KBM-7 (cell line): ENCODE data around the gene NDFIP1.

Source experiments
- DNase-seq: peaks from one replicate; pipeline ENCODE4 v3.0.0-alpha.2; 2015
- in situ Hi-C: fragments of 300-500 bp; cut with MboI; formaldehyde crosslinking; loops from 2 replicates; pipeline ENCODE4 v1.14.3; 2020; ENCODE audit warnings: low sequenced_read_pairs, low pct_unique_long_range_greater_than_20kb, mixed read lengths

The NDFIP1 gene

DNA sequence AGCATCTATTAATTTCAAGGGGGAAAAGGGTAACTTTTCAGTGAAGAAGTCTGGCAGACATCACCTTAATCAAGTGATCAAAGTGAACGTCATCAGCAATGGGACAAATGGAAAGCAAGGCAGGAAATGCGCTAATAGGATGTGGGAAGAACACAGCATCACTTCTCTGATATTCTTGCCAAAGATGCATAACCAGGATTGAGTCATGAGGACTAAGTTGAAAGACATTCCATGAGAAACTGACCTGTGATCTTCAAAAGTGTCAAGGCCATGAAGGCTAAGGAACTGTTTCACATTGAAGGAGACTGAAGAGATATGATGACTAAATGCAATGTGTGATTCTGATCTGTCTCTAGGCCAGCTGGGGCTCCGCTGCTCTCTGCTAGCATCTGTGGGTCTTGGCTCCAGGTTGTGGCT is 92.9 kb downstream of the NDFIP1 start:
- DNase-seq: no peak
- in situ Hi-C loops: no loop called here

DNA sequence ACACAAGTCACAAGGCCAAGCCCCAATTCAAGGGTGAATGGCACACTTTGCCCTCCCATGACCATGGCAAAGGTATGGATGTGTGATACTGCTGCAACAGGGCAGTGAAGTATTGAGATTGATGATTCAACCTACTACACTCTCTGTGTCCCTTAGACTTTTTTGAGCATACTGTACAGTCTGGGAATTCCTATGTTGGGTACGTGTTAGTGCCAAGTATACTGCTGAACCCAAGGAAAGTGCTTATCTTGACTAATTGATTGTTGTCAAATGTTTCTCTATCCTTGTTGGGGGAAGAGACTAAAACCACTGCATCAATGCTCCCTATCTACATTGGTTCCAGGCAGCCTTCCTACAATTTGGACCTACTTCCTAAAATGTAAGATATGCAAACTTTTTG is 93.7 kb downstream of the NDFIP1 start:
- no peak for DNase-seq
- in situ Hi-C loops: no loop called here
